GM13977 (cell line): ENCODE measurements around the gene MBD6.

Source experiments
- DNase-seq: peaks from one replicate; pipeline ENCODE4 v3.0.0; 2012; ENCODE audit warnings: low spot score
- CTCF ChIP-seq: IDR thresholded peaks from 2 replicates; pipeline ENCODE4 v1.5.1; 2012; ENCODE audit warnings: mild to moderate bottlenecking, control low read depth; ENCODE audit not compliant: insufficient read depth; ENCODE audit errors: extremely low read depth, missing control alignments
- in situ Hi-C: fragments of 300-500 bp; cut with MboI; formaldehyde crosslinking; loops from one replicate; pipeline ENCODE4 v1.12.0; 2022; ENCODE audit warnings: low sequenced_read_pairs, low pct_unique_long_range_greater_than_20kb, mixed read lengths, inconsistent platforms; ENCODE audit not compliant: unreplicated experiment

Gene MBD6

GRCh38 chr12:57475271-57476161 lies 47.1 kb upstream of the MBD6 start:
- DNase-seq = no peak
- in situ Hi-C loops = no loop called here
- TF ChIP-seq CTCF = no peak

DNA sequence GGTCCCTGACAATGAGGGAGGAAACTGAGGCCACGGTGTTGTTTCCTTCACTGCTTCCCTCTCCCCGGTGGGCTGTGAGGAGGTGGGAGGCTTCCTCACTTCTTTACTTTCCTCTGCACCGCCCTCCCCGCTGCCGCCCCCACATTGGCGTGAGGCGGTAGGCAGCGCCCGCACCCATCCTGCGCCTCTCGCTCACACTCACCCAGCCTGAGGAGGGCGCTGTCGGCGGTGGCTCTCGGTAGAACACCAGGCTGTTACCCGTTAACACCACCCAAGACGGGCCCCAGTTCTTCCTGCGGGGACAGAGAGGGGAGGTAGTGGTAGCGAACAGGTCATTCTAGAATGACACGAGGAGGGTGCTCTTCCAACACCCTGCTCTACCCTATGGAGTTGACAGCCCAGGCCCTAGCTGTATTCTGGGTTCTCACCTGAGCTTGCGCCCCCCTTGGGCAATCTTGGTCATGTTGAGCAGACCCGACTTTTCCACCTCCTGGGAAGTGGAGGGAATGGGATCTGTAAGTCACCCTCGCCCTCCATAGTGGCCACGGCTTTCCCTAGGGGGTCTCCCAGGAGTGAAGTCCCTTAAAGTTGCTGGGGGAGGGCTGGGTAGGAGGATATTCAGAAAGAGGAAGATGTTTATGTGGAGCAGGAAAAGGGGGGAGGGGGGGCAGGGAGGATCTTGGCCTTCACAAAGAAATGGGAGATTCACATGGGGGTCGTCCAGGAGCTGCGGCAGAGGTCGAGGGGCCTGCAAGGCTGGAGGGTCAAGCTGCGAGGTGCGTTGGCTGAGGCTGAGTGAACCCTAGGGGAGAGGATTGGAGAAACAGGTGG lies 46.2 kb upstream of the MBD6 start:
- peak; percentile 86 for DNase-seq
- TF ChIP-seq CTCF = peak; percentile 90

GRCh38 chr12:57476993-57477709 lies 45.5 kb upstream of the MBD6 start:
- in situ Hi-C loops = no loop called here
- DNase-seq = no peak

More for the DNA sequence above, 46.2 kb upstream of the MBD6 start:
- in situ Hi-C loops = no loop called here

DNA sequence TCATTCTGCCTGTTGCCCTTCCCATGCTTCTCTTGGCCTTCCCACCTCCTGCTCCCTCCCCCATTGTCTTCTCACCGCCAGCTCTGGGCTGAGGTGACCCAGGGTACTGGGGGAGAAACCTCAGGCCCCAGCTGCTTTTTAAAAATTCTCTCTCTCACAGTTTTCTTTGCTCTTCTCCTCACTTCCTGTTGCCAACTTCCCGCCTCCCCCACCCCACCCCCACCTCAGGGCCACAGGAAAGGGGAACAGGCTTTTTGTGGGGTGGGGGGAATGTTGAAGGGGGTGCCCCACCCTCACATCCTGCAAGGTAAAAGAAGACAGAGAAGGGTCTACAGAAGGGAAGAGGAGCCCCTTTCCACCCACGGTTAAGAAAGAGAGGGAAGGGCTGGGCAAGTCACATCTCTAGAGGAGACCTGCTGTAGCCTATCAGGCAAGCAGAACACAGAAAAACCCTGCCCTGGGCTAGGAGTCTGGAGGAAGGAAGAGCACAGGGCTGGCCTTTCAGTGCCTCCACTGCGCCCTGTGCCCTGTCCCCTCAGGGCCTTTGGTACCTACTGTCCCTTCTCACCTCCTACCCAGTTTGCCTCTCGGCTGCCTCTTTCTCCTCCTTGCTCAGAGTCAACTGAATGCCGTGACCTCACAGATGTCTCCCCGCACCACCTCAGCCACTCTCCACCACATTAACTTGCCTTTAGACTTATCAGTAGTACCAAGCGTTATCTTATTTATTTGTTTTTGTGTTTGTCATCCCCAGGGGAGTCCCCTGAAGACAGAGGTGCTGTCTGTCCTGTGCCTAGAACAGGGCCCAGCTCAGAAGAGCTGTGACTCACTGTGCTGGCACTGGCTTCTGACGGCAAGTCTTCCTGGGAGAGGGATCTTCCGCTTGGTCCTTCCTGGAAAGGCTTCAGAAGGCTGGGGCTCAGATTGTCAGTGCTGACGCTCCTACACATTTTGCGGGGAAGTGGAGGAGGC lies 44.6 kb upstream of the MBD6 start:
- in situ Hi-C loops = no loop called here
- TF ChIP-seq CTCF = no peak
- DNase-seq = peak; percentile 71

More at GRCh38 chr12:57476993-57477709, 45.5 kb upstream of the MBD6 start:
- TF ChIP-seq CTCF = no peak

DNA sequence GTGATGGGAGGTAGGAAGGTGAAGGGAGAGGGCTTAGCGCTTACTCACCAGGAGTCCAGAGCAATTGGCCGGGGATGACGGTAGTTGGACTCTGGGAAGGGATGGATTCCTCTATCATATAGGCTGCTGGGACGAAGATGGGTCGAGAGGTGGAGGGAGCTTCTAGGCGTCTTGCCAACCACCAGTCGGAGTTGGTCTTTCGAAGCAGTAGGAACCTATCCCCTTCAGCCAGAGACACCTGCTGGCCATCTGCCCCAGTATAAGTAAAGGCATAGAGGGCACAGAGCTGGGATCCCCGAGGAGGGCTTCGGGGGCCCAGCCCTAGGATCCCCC lies 43.6 kb upstream of the MBD6 start:
- no peak for TF ChIP-seq CTCF
- in situ Hi-C loops = no loop called here
- no peak for DNase-seq
